WTC11 (cell line): ENCODE measurements around the gene PARD6A. TPM values are rescaled to one million over a fixed set of nuclear protein-coding genes. Genes with fewer than 3 reads are reported as not detected.

Experiments used
- ATAC-seq: fragments of 200-7000 bp; cut with Tn5 transposase; 2 replicates; pipeline ENCODE4 v1.10.0; 2021; ENCODE audit warnings: mild to moderate bottlenecking, moderate library complexity
- CTCF ChIA-PET: fragments of 300-600 bp; sonication (Branson Sonifier 250); formaldehyde crosslinking; loops from one replicate; lab custom pipeline; 2021; ENCODE audit warnings: antibody characterized with exemption; lab: Charles Lee
- POLR2A ChIA-PET: fragments of 350-600 bp; sonication (Branson Sonifier 250); formaldehyde crosslinking; loops from one replicate; lab custom pipeline; 2021; ENCODE audit warnings: antibody characterized with exemption; lab: Charles Lee
- DNase-seq: peaks from one replicate; pipeline ENCODE4 v3.0.0; 2021; ENCODE audit warnings: low spot score
- H3K27ac Mint-ChIP-seq: 2 replicates; pipeline ENCODE4 v1.8.0; 2021; ENCODE audit warnings: mixed read lengths
- H3K27me3 Mint-ChIP-seq: 2 replicates; pipeline ENCODE4 v1.8.0; 2021; ENCODE audit warnings: low read depth, mild to moderate bottlenecking, moderate library complexity, mixed read lengths
- H3K36me3 Mint-ChIP-seq: 2 replicates; pipeline ENCODE4 v1.8.0; 2021; ENCODE audit warnings: mixed read lengths
- H3K4me1 Mint-ChIP-seq: 2 replicates; pipeline ENCODE4 v1.8.0; 2022; ENCODE audit warnings: mixed read lengths
- H3K4me3 Mint-ChIP-seq: 2 replicates; pipeline ENCODE4 v1.8.0; 2021; ENCODE audit warnings: mild to moderate bottlenecking, moderate library complexity, mixed read lengths
- H3K9me3 Mint-ChIP-seq: 2 replicates; pipeline ENCODE4 v1.8.0; 2021; ENCODE audit warnings: mixed read lengths
- CBFB ChIP-seq: sonication (generic); formaldehyde crosslinking; IDR thresholded peaks from 2 replicates; pipeline ENCODE4 v1.8.1; 2022; ENCODE audit warnings: mild to moderate bottlenecking, low read depth, missing genetic modification reagents
- ESRRA ChIP-seq: sonication (generic); formaldehyde crosslinking; IDR thresholded peaks from 2 replicates; pipeline ENCODE4 v1.8.1; 2022; ENCODE audit warnings: mild to moderate bottlenecking, missing genetic modification reagents, borderline replicate concordance
- FOXJ3 ChIP-seq: sonication (generic); formaldehyde crosslinking; IDR thresholded peaks from 2 replicates; pipeline ENCODE4 v1.9.0; 2021; ENCODE audit warnings: missing genetic modification reagents, mild to moderate bottlenecking, borderline replicate concordance
- FOXK1 ChIP-seq: sonication (generic); formaldehyde crosslinking; IDR thresholded peaks from 2 replicates; pipeline ENCODE4 v1.8.0; 2022; ENCODE audit warnings: mild to moderate bottlenecking, moderate library complexity, missing genetic modification reagents
- GRHL2 ChIP-seq: fragments of 250-450 bp; sonication (Bioruptor Pico); IDR thresholded peaks from 2 replicates; pipeline ENCODE4 v1.8.0; 2022; ENCODE audit warnings: mild to moderate bottlenecking, moderate library complexity; ENCODE audit not compliant: insufficient replicate concordance, severe bottlenecking
- HMGA2 ChIP-seq: fragments of 250-450 bp; sonication (Bioruptor Pico); IDR thresholded peaks from 2 replicates; pipeline ENCODE4 v1.4.0; 2021; ENCODE audit warnings: mild to moderate bottlenecking, moderate library complexity
- JAZF1 ChIP-seq: fragments of 250-450 bp; sonication (Bioruptor Pico); IDR thresholded peaks from 2 replicates; pipeline ENCODE4 v1.9.0; 2021; ENCODE audit warnings: moderate library complexity, mild to moderate bottlenecking, inconsistent platforms
- MXD4 ChIP-seq: fragments of 250-450 bp; sonication (Bioruptor Pico); IDR thresholded peaks from 2 replicates; pipeline ENCODE4 v1.8.0; 2021; ENCODE audit warnings: mild to moderate bottlenecking, moderate library complexity, borderline replicate concordance
- NFYB ChIP-seq: sonication (generic); formaldehyde crosslinking; conservative IDR thresholded peaks from 2 replicates; pipeline ENCODE4 v1.8.0; 2022; ENCODE audit warnings: low read depth, missing genetic modification reagents
- PRRX2 ChIP-seq: fragments of 250-450 bp; sonication (Bioruptor Pico); IDR thresholded peaks from 2 replicates; pipeline ENCODE4 v1.8.0; 2021; ENCODE audit warnings: mild to moderate bottlenecking
- SOX15 ChIP-seq: fragments of 250-450 bp; sonication (Bioruptor Pico); IDR thresholded peaks from 2 replicates; pipeline ENCODE4 v1.9.0; 2021; ENCODE audit warnings: mild to moderate bottlenecking
- ZBTB21 ChIP-seq: sonication (generic); formaldehyde crosslinking; IDR thresholded peaks from 2 replicates; pipeline ENCODE4 v1.8.1; 2023; ENCODE audit warnings: mild to moderate bottlenecking, missing genetic modification reagents, borderline replicate concordance
- ZNF138 ChIP-seq: sonication (generic); formaldehyde crosslinking; conservative IDR thresholded peaks from 2 replicates; pipeline ENCODE4 v1.8.1; 2022; ENCODE audit warnings: mild to moderate bottlenecking, moderate library complexity, missing genetic modification reagents
- ZNF232 ChIP-seq: sonication (generic); formaldehyde crosslinking; IDR thresholded peaks from 2 replicates; pipeline ENCODE4 v1.8.0; 2022; ENCODE audit warnings: mild to moderate bottlenecking, missing genetic modification reagents
- ZNF317 ChIP-seq: sonication (generic); formaldehyde crosslinking; IDR thresholded peaks from 2 replicates; pipeline ENCODE4 v1.8.1; 2023; ENCODE audit warnings: low read depth, mild to moderate bottlenecking, moderate library complexity, missing genetic modification reagents, borderline replicate concordance
- ZNF671 ChIP-seq: fragments of 250-450 bp; sonication (Bioruptor Pico); IDR thresholded peaks from 2 replicates; pipeline ENCODE4 v1.8.0; 2021; ENCODE audit warnings: mild to moderate bottlenecking
- total RNA-seq: library from RNA; stranded (reverse); gene quantifications from 3 replicates; pipeline ENCODE4 v1.2.3, GENCODE V29; 2021
- TF ChIP-seq, protein P1 (sequence below): sonication (generic); formaldehyde crosslinking; IDR thresholded peaks from 2 replicates; pipeline ENCODE4 v1.8.1; 2023; ENCODE audit warnings: mild to moderate bottlenecking, moderate library complexity, missing genetic modification reagents
- TF ChIP-seq, protein P2 (sequence below): sonication (generic); formaldehyde crosslinking; IDR thresholded peaks from 2 replicates; pipeline ENCODE4 v1.8.1; 2022; ENCODE audit warnings: mild to moderate bottlenecking, moderate library complexity, missing genetic modification reagents
- TF ChIP-seq, protein P3 (sequence below): sonication (generic); formaldehyde crosslinking; IDR thresholded peaks from 2 replicates; pipeline ENCODE4 v1.8.0; 2023; ENCODE audit warnings: missing genetic modification reagents
- TF ChIP-seq, protein P4 (sequence below): sonication (generic); formaldehyde crosslinking; conservative IDR thresholded peaks from 2 replicates; pipeline ENCODE4 v1.8.1; 2022; ENCODE audit warnings: mild to moderate bottlenecking, missing genetic modification reagents
- TF ChIP-seq, protein P5 (sequence below): sonication (generic); formaldehyde crosslinking; IDR thresholded peaks from 2 replicates; pipeline ENCODE4 v1.8.0; 2022; ENCODE audit warnings: mild to moderate bottlenecking, missing genetic modification reagents

Gene PARD6A
- total RNA-seq, 1 experiment from 2014 or later = 17.1 TPM

DNA sequence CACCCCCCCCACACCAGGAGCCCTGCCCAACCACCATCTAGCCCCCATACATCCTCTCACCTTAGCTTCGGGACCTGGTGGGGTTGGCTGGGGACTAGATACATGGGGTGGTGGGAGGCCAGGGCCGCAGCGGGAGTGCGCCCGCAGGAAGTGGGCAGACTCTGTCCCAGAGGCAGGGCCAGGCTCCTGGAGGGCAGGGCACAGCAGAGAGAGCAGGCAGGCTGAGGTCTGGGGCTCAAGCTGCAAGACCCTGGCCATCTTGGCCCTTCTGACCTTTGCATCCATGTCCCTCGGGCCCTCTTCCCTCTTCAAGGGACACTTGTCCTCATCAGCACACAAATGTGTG, 3.1 kb downstream of the PARD6A start:
- Mint-ChIP-seq H3K4me1 (peaks cover 25% of the 10 kb centered on the region), H3K4me3 (no peak overlapping the region), H3K27ac (no peak overlapping the region), H3K36me3 (no peaks in the 10 kb centered on the region), H3K9me3 (no peaks in the 10 kb centered on the region), H3K27me3 (peaks cover 6% of the 10 kb centered on the region)
- no peak for TF ChIP-seq ESRRA (CRISPR knock-in tag)
- TF ChIP-seq, protein P1, sequence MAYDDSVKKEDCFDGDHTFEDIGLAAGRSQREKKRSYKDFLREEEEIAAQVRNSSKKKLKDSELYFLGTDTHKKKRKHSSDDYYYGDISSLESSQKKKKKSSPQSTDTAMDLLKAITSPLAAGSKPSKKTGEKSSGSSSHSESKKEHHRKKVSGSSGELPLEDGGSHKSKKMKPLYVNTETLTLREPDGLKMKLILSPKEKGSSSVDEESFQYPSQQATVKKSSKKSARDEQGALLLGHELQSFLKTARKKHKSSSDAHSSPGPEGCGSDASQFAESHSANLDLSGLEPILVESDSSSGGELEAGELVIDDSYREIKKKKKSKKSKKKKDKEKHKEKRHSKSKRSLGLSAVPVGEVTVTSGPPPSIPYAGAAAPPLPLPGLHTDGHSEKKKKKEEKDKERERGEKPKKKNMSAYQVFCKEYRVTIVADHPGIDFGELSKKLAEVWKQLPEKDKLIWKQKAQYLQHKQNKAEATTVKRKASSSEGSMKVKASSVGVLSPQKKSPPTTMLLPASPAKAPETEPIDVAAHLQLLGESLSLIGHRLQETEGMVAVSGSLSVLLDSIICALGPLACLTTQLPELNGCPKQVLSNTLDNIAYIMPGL (CRISPR knock-in tag) = 0 out of 2 replicates have a peak, but pooled peaks have one; percentile 13
- TF ChIP-seq NFYB (CRISPR knock-in tag) = no peak
- TF ChIP-seq, protein P2, sequence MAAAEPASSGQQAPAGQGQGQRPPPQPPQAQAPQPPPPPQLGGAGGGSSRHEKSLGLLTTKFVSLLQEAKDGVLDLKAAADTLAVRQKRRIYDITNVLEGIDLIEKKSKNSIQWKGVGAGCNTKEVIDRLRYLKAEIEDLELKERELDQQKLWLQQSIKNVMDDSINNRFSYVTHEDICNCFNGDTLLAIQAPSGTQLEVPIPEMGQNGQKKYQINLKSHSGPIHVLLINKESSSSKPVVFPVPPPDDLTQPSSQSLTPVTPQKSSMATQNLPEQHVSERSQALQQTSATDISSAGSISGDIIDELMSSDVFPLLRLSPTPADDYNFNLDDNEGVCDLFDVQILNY (CRISPR knock-in tag) = no peak
- ChIA-PET CTCF (interaction anchor here (0.6 to 10.3 kb wide), 30 partner anchors 9 to 421 kb away, joined by 3 to 137 read pairs (median 5); partner anchors contain the start of genes CARMIL2, CTCF, DDX28 and DUS2), POLR2A (interaction anchor here (0.7 kb wide), 1 partner anchor 123 kb away, joined by 3 read pairs; no protein-coding TSS in a partner anchor)
- DNase-seq = no peak
- ATAC-seq = no peak

DNA sequence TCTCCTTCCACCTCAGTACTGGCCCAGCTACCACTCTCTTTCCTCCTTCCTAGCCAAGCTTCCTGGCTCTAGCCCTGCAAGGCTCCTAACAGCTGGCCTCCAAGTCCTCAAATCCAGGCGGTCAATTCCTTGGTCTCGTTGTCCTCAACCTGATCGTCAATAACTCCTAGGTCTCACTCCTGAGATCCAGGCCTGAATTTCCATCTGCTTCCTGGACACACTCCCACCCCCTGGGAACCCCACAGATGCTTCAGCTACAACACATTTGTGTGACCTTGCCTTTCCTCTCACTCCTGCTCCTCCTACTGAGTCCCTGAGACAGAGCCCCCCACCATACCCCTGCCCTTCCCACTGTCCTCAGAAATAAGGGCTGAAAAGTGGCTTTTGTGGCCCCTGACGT, 3.5 kb downstream of the PARD6A start:
- Mint-ChIP-seq H3K9me3 (no peaks in the 10 kb centered on the region), H3K27me3 (peaks cover 6% of the 10 kb centered on the region), H3K4me1 (peaks cover 21% of the 10 kb centered on the region), H3K27ac (no peak overlapping the region), H3K4me3 (no peak overlapping the region), H3K36me3 (no peaks in the 10 kb centered on the region)
- DNase-seq = no peak
- ChIA-PET CTCF (interaction anchor here (0.6 to 10.3 kb wide), 24 partner anchors 8 to 420 kb away, joined by 3 to 137 read pairs (median 6); partner anchors contain the start of genes CARMIL2, DDX28, DUS2 and GFOD2), POLR2A (no interaction called here)
- ATAC-seq = no peak
- TF ChIP-seq JAZF1 (CRISPR knock-in tag) = no peak
- no peak for TF ChIP-seq FOXJ3 (CRISPR knock-in tag)
- TF ChIP-seq MXD4 (CRISPR knock-in tag) = no peak
- TF ChIP-seq, protein P3, sequence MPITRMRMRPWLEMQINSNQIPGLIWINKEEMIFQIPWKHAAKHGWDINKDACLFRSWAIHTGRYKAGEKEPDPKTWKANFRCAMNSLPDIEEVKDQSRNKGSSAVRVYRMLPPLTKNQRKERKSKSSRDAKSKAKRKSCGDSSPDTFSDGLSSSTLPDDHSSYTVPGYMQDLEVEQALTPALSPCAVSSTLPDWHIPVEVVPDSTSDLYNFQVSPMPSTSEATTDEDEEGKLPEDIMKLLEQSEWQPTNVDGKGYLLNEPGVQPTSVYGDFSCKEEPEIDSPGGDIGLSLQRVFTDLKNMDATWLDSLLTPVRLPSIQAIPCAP (CRISPR knock-in tag) = no peak
- no peak for TF ChIP-seq SOX15 (CRISPR knock-in tag)
- TF ChIP-seq FOXK1 (CRISPR knock-in tag) = no peak
- TF ChIP-seq CBFB = no peak
- no peak for TF ChIP-seq HMGA2 (CRISPR knock-in tag)
- no peak for TF ChIP-seq ZNF138
- no peak for TF ChIP-seq GRHL2 (CRISPR knock-in tag)
- TF ChIP-seq, protein P4, sequence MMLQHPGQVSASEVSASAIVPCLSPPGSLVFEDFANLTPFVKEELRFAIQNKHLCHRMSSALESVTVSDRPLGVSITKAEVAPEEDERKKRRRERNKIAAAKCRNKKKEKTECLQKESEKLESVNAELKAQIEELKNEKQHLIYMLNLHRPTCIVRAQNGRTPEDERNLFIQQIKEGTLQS = no peak
- TF ChIP-seq ZNF671 (CRISPR knock-in tag) = no peak
- TF ChIP-seq PRRX2 = no peak
- TF ChIP-seq ZBTB21 (CRISPR knock-in tag) = no peak
- TF ChIP-seq, protein P5, sequence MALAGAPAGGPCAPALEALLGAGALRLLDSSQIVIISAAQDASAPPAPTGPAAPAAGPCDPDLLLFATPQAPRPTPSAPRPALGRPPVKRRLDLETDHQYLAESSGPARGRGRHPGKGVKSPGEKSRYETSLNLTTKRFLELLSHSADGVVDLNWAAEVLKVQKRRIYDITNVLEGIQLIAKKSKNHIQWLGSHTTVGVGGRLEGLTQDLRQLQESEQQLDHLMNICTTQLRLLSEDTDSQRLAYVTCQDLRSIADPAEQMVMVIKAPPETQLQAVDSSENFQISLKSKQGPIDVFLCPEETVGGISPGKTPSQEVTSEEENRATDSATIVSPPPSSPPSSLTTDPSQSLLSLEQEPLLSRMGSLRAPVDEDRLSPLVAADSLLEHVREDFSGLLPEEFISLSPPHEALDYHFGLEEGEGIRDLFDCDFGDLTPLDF (CRISPR knock-in tag) = no peak
- TF ChIP-seq ZNF232 (CRISPR knock-in tag) = no peak
- TF ChIP-seq ZNF317 = no peak
- TF ChIP-seq, all 79 proteins: peak for 0
